Effector memory CD8-positive, alpha-beta T cell (primary cell): Measurements from ENCODE around the gene AP2A2.
A peak's percentile ranks its signal among the peaks of the same experiment; 100 is the strongest.
"Not testable (repeated sequence)": the region's sequence is repeated elsewhere in the genome, so short reads cannot be mapped to it uniquely, and the experiment has no call there.

Source experiments
- ATAC-seq: fragments of 150-1000 bp; cut with Tn5 transposase; replicated peaks from 2 replicates; pipeline ENCODE4 v1.10.0; 2021; ENCODE audit warnings: mild to moderate bottlenecking, moderate library complexity
- DNase-seq, 3 experiments: peaks; one replicate each; pipeline ENCODE4 v3.0.0; 2021
- H3K27ac Mint-ChIP-seq, 2 donors: one replicate each; pipeline ENCODE4 v1.8.0; 2022; ENCODE audit warnings: mild to moderate bottlenecking in 2 of 2, mixed read lengths in 2 of 2, moderate library complexity in 2 of 2
- H3K27me3 Mint-ChIP-seq, 2 donors: one replicate each; pipeline ENCODE4 v1.8.0; 2022; ENCODE audit warnings: mixed read lengths in 2 of 2
- H3K36me3 Mint-ChIP-seq: one replicate; pipeline ENCODE4 v1.8.0; 2022; ENCODE audit warnings: mild to moderate bottlenecking, moderate library complexity, mixed read lengths; ENCODE audit not compliant: insufficient read depth
- H3K4me1 Mint-ChIP-seq, 2 donors: one replicate each; pipeline ENCODE4 v1.8.0; 2022; ENCODE audit warnings: low read depth in 2 of 2, mixed read lengths in 2 of 2
- H3K4me3 Mint-ChIP-seq, 2 donors: one replicate each; pipeline ENCODE4 v1.8.0; 2022; ENCODE audit warnings: mild to moderate bottlenecking in 2 of 2, mixed read lengths in 2 of 2, moderate library complexity in 2 of 2
- H3K9me3 Mint-ChIP-seq, 2 donors: one replicate each; pipeline ENCODE4 v1.8.0; 2022; ENCODE audit warnings: mixed read lengths in 2 of 2

The AP2A2 gene

DNA sequence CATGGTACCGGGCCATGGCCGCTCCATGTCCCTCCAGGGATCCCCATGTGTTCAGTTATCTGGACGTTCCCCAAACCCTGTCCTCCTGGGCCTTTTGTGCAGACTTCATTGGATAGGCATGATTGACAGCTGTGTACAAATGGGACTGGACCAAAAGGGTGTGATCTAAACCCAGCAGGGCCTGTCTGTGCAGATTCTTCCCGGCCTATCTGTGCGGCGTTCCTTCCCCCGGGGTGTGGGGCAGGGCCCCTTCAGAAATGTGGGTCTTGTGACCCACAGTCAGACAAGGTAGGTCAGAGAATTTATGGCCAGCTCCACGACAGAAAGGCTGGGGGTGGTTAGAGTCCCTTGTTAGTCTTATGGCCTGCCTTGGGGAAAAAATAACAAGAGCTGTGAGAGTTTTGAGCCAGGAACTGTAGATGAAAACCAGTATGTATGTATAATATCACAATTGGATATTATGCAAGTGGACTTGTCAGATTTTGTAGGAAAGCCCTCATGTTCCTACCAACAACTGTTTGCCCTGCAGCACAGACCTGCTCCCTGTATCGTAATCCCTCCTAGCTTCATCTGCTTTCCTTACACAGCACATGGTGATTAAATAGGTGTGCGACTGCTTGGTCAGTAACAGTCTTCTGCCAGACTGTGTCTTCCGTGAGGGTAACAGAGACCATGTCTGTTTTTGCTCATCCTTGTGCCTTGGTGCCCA is 31.7 kb downstream of the AP2A2 start:
- no peak for ATAC-seq
- peak overlapping the region in 1 of 2 donors; percentile 75 for H3K27ac Mint-ChIP-seq
- H3K9me3 Mint-ChIP-seq, result no peaks in the 10 kb centered on the region
- no peak overlapping the region for H3K4me3 Mint-ChIP-seq
- DNase-seq, result no peak
- H3K27me3 Mint-ChIP-seq, result no peaks in the 10 kb centered on the region
- peaks cover 27% of the 10 kb centered on the region for H3K36me3 Mint-ChIP-seq
- H3K4me1 Mint-ChIP-seq, result peaks cover 34 to 35% of the 10 kb centered on the region in 2 donors

DNA sequence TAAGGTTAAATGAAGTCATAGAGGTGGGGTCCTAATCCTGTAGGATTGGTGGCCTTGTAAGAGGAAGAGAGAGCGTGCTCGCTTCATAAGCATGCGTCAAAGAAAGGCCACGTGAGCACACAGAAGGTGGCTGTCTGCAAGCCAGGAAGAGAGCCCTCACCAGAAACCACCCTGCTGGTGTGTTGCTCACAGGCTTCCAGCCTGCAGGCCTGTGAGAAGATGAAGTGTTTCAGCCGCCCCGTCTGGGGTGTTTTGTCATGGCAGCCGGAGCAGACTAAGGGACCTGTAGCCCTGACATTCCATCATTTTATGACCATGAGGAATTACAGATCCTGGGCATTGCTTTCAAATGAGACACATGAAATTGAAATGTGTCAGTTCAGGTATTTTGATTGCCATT is 32.4 kb downstream of the AP2A2 start:
- Mint-ChIP-seq H3K27ac (peak overlapping the region in 1 of 2 donors; percentile 75), H3K27me3 (no peaks in the 10 kb centered on the region), H3K4me3 (no peak overlapping the region), H3K4me1 (peaks cover 28 to 30% of the 10 kb centered on the region in 2 donors), H3K9me3 (no peaks in the 10 kb centered on the region), H3K36me3 (peaks cover 31% of the 10 kb centered on the region)
- ATAC-seq, result no peak
- DNase-seq, result no peak

DNA sequence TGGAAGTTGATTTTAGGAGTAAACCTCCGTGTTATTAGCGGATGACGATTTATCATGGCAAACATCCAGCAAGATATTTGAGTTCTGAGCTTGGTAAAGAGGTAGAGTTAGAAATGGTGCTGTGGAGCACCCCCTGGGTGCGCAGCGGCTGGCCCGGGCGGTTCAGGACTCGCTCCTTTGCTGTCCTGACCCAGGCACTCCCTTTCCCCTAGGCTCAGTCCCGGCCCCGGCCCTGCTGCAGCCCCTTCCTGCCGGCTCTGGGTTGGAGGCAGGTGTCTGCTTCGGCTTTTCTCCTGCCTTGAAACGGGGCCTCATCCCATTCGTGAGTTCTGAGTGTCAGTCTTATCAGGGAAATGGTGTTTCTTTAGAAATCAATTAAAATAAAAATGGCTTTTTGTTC is 33.4 kb downstream of the AP2A2 start:
- peaks cover 36% of the 10 kb centered on the region for H3K36me3 Mint-ChIP-seq
- H3K4me1 Mint-ChIP-seq, result peaks cover 22 to 27% of the 10 kb centered on the region in 2 donors
- no peaks in the 10 kb centered on the region for H3K9me3 Mint-ChIP-seq
- H3K27ac Mint-ChIP-seq, result peak overlapping the region in 1 of 2 donors; percentile 38
- H3K4me3 Mint-ChIP-seq, result no peak overlapping the region
- H3K27me3 Mint-ChIP-seq, result no peaks in the 10 kb centered on the region
- ATAC-seq (no peak), DNase-seq (no peak)

DNA sequence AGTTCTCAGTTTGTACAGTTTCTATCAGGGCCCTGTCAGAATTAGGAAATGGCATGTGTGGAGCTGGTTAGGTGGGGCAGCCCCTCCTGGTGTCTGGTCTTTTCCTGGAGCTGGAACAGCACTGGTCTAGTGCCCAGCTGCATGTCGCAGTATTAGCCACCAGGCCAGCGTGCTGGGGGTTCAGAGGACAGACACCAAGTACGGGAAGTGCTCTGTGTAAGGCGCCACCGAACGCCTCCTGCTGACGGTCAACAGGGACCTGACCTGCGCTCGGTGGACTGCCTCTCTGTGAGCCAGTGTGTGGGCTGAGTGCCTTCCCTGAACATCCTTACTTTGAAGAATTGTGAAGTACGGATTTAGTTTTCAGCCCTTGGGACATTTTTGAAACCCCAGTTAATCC is 33.9 kb downstream of the AP2A2 start:
- Mint-ChIP-seq H3K4me3 (no peak overlapping the region), H3K27me3 (no peaks in the 10 kb centered on the region), H3K4me1 (peaks cover 16 to 22% of the 10 kb centered on the region in 2 donors), H3K27ac (no peak overlapping the region), H3K9me3 (no peaks in the 10 kb centered on the region), H3K36me3 (peaks cover 42% of the 10 kb centered on the region)
- ATAC-seq (no peak), DNase-seq (no peak)

DNA sequence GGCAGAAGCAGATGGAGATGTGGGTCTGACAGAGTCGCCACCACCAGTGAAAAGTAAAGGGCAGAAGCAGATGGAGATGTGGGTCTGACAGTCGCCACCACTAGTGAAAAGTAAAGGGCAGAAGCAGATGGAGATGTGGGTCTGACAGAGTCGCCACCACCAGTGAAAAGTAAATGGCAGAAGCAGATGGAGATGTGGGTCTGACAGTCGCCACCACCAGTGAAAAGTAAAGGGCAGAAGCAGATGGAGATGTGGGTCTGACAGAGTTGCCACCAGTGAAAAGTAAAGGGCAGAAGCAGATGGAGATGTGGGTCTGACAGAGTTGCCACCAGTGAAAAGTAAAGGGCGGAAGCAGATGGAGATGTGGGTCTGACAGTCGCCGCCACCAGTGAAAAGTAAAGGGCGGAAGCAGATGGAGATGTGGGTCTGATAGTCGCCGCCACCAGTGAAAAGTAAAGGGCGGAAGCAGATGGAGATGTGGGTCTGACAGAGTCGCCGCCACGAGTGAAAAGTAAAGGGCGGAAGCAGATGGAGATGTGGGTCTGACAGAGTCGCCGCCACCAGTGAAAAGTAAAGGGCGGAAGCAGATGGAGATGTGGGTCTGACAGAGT is 35.7 kb downstream of the AP2A2 start:
- not testable (repeated sequence) for H3K4me3 Mint-ChIP-seq, DNase-seq, H3K27me3 Mint-ChIP-seq, H3K9me3 Mint-ChIP-seq, ATAC-seq
- H3K36me3 Mint-ChIP-seq, result peaks cover 43% of the 10 kb centered on the region
- H3K4me1 Mint-ChIP-seq, result peaks cover 17% of the 10 kb centered on the region in 2 donors
- H3K27ac Mint-ChIP-seq, result peak overlapping the region in 1 of 2 donors; percentile 56

DNA sequence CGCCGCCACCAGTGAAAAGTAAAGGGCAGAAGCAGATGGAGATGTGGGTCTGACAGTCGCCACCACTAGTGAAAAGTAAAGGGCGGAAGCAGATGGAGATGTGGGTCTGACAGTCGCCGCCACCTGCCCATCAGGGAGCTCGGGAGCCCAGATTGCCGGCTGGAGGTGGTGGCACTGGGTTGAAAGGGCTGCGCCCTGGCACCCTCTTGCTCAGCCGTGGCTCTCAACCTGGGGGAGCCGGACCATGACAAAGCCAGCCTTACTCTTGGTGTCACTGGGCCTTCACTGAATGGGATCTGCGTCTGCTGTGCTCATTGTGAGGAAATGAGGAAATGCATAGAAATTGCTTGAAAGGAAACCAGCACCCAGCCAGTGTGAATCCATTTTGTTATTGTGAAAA is 36.3 kb downstream of the AP2A2 start:
- Mint-ChIP-seq H3K27me3 (no peaks in the 10 kb centered on the region), H3K4me3 (peak overlapping the region in 1 of 2 donors; percentile 31), H3K9me3 (no peaks in the 10 kb centered on the region), H3K27ac (no peak overlapping the region), H3K36me3 (peaks cover 43% of the 10 kb centered on the region), H3K4me1 (peaks cover 17 to 19% of the 10 kb centered on the region in 2 donors)
- no peak for ATAC-seq
- no peak for DNase-seq

DNA sequence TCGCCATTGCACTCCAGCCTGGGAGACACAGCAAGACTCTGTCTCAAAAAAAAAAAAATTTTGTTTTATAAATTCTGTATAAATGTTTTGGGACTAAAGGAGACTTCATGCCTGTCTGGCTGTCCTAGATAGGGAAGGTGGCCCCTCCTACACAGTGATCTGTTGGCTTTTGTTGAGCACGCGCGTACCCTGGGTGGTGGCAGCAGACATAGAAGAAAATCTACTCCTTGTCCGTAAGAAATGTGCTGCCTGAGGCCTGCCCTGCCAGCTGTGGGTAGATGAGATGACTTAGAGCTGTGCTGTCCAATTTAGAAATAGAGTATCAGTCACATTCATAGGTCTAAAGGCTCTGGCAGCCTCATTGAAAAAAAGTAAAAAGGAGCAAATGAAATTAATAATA is 37.0 kb downstream of the AP2A2 start:
- Mint-ChIP-seq H3K27me3 (no peaks in the 10 kb centered on the region), H3K4me1 (peaks cover 16% of the 10 kb centered on the region in 2 donors), H3K27ac (no peak overlapping the region), H3K36me3 (peaks cover 43% of the 10 kb centered on the region), H3K4me3 (no peak overlapping the region), H3K9me3 (no peaks in the 10 kb centered on the region)
- no peak for ATAC-seq
- no peak for DNase-seq

DNA sequence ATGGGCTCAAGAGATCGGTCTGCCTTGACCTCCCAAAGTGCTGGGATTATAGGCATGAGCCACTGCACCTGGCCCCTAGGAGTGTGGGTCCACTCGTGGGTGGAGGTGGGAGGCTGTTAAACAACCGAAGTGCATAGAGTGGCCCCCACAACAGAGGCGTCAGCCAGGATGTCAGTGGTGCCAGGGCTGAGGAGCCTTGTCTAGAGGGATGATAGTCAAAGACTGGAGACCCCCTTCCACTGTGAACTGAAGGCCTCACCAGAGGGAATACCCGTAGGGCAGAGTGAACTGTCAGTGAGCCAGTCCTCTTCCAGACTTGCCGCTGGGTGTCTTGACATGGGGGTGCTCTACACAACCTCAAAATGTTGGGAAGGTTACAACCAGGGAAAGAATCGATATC is 38.2 kb downstream of the AP2A2 start:
- Mint-ChIP-seq H3K27me3 (no peaks in the 10 kb centered on the region), H3K4me3 (no peak overlapping the region), H3K9me3 (no peaks in the 10 kb centered on the region), H3K36me3 (peaks cover 44% of the 10 kb centered on the region), H3K4me1 (peaks cover 12 to 17% of the 10 kb centered on the region in 2 donors), H3K27ac (peak overlapping the region in 1 of 2 donors; percentile 29)
- ATAC-seq (no peak), DNase-seq (no peak)

DNA sequence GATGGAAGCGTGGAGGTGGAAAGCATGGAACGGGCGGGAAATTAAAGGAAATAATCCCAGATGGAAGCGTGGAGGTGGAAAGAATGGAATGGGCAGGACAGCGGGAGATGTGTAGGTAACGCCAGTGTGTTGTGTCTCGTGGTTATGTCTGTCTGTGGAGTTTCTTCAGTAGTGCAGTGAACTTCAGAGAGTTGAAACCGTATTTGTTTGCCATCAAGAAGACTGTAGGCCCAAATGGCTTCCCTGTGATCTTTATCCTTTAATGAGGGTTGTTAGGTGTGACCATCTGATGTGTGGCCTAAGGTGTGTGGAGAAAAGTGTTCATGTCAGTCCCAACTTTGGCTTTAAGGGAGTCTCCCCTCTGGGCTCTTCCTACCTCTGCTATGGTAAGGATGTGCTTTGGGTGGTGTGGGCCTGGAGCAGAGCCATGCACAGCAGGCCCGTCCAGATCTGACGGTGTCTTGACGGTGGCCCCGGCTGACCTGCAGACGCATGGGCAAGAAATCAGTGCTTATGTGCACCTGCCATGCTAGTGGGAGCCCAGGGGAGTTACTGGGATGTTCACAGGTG is 39.6 kb downstream of the AP2A2 start:
- peak overlapping the region; percentile 38 to 55 for H3K27ac Mint-ChIP-seq
- H3K9me3 Mint-ChIP-seq, result no peaks in the 10 kb centered on the region
- H3K4me3 Mint-ChIP-seq, result no peak overlapping the region
- H3K4me1 Mint-ChIP-seq, result peaks cover 16 to 24% of the 10 kb centered on the region in 2 donors
- no peak for DNase-seq
- no peaks in the 10 kb centered on the region for H3K27me3 Mint-ChIP-seq
- ATAC-seq, result no peak
- peaks cover 43% of the 10 kb centered on the region for H3K36me3 Mint-ChIP-seq

DNA sequence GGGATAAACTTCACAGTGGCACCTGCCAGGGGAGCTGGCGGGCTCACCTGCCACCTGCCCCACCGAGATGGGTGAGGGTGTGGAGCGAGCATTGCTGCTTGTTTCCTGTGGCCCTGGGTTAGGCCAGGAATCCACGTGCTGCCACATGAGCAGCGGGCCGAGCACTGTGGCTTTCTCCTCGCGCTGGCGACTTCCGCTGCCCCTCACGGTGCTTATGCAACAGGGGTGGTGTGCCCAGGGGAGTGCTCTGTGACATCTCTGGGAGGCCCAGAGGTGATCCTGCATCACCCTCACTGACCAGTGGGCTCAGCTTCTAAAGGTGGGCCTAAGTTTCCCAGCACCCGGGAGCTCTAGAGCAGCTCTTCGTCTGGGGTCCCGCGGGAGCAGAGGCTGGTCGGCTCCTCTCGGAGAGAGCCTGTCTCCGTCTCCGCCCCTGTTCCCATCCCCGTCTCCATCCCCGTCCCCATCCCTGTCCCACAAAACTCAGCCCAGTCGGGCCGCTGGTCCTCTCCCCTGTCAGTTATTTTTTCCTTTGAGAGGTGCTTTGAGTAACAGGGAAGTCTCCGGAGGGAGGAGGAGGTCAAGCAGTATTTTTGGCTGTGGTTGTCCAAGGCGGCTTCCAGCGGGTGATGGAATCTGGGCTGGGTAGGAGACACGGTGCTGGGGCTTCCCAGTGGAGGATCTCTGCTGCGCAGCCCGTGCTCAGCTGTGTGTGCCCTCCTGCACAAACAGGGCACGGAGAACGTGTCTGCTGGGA is 42.5 kb downstream of the AP2A2 start:
- Mint-ChIP-seq H3K27me3 (no peaks in the 10 kb centered on the region), H3K9me3 (no peaks in the 10 kb centered on the region), H3K27ac (no peak overlapping the region), H3K36me3 (peaks cover 46% of the 10 kb centered on the region), H3K4me1 (peaks cover 24 to 34% of the 10 kb centered on the region in 2 donors), H3K4me3 (no peak overlapping the region)
- DNase-seq (no peak), ATAC-seq (no peak)

DNA sequence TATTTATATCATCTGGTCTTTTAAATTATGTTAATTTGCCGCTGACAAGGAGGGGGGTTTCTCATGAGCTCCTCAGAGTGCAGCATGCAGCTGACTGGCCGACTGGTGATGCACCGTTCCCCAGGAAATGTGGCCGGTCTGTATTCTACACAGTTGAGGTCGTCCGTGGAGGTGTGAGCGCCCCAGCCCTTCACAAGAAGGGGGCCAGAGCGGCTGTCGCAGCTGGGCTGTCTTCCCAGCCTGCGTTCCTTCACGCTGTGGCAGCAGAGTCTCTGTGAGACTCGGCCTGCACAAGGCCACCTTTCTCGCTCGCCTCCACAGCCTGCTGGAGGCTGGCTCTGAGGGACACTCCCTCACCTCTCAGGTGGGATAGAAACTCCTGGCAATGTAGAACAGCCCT is 43.2 kb downstream of the AP2A2 start:
- DNase-seq, result no peak
- H3K9me3 Mint-ChIP-seq, result no peaks in the 10 kb centered on the region
- no peak overlapping the region for H3K4me3 Mint-ChIP-seq
- no peak overlapping the region for H3K27ac Mint-ChIP-seq
- no peak for ATAC-seq
- peaks cover 44% of the 10 kb centered on the region for H3K36me3 Mint-ChIP-seq
- no peaks in the 10 kb centered on the region for H3K27me3 Mint-ChIP-seq
- H3K4me1 Mint-ChIP-seq, result peaks cover 26 to 34% of the 10 kb centered on the region in 2 donors

DNA sequence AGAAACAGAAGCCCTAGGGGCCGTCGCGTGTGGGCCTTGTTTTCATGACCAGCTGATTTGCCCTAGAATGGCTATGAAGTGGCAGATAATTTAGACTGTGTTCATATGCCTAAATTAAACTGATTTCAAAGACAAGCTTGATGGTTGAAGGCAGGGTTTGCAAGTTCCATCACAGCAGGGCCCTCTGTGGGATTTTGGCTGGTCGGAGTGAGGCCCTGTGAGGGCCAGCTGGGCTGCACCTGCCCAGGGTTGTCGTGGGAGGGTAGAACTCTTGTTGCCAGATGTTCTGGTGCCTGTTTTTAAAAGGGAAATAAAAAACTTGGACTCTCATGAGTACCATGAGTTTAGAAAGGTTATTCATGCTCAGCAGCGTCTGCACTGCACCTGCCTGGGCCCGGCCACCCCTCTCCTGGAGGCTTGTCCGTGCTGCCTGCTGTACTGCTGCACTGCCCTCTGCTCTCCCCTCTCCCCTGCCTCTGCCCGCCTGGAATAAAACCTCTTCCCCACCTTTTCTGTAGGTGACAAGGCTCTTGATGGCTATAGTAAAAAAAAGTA is 44.1 kb downstream of the AP2A2 start:
- peak overlapping the region; percentile 72 to 75 for H3K4me3 Mint-ChIP-seq

DNA sequence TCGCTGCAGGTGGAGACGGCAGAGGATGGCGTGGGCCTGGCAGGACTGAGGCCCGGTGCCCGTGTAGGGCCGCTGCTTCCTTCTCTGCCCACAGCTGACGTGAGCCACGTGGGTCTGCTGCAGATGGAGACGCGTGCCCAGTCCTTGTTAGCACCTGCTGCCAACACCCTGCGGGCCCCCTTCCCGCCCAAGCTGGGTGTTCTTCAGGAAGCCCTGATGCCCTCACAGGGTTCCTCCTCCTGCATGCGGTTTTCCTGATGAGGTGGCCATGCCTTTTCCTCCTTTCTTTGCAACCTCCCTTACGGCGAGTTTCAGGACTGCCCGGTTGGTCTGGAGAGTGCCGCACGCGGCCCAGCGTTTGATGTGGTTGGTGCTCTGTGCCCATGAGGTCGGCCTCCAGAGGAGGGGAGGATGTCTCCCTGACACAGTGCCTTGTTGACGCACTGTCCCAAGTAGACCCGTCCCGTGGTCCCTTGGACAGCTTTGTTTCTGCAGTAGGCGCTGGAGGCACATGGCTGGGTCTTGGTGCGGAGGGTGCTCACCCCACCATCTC is 44.7 kb downstream of the AP2A2 start:
- H3K4me1 Mint-ChIP-seq, result peaks cover 28 to 34% of the 10 kb centered on the region in 2 donors
- ATAC-seq (peak; percentile 90), DNase-seq (peak; percentile 8 to 19 (median 16))
- H3K9me3 Mint-ChIP-seq, result no peaks in the 10 kb centered on the region
- H3K4me3 Mint-ChIP-seq, result peak overlapping the region; percentile 72 to 75
- peaks cover 45% of the 10 kb centered on the region for H3K36me3 Mint-ChIP-seq
- no peaks in the 10 kb centered on the region for H3K27me3 Mint-ChIP-seq
- H3K27ac Mint-ChIP-seq, result peak overlapping the region; percentile 89 to 91

More for the DNA sequence above, 44.1 kb downstream of the AP2A2 start:
- Mint-ChIP-seq H3K9me3 (no peaks in the 10 kb centered on the region), H3K4me1 (peaks cover 27 to 35% of the 10 kb centered on the region in 2 donors), H3K27ac (peak overlapping the region; percentile 89 to 91), H3K36me3 (peaks cover 39% of the 10 kb centered on the region), H3K27me3 (no peaks in the 10 kb centered on the region)
- ATAC-seq, result no peak
- no peak for DNase-seq
